WTC11 (cell line): ENCODE measurements around the gene RARA. TPM values are rescaled to one million over a fixed set of nuclear protein-coding genes. Genes with fewer than 3 reads are reported as not detected.

ENCODE experiments used
- ATAC-seq: fragments of 200-7000 bp; cut with Tn5 transposase; 2 replicates; pipeline ENCODE4 v1.10.0; 2021; ENCODE audit warnings: mild to moderate bottlenecking, moderate library complexity
- CTCF ChIA-PET: fragments of 300-600 bp; sonication (Branson Sonifier 250); formaldehyde crosslinking; loops from one replicate; lab custom pipeline; 2021; ENCODE audit warnings: antibody characterized with exemption; lab: Charles Lee
- POLR2A ChIA-PET: fragments of 350-600 bp; sonication (Branson Sonifier 250); formaldehyde crosslinking; loops from one replicate; lab custom pipeline; 2021; ENCODE audit warnings: antibody characterized with exemption; lab: Charles Lee
- DNase-seq: peaks from one replicate; pipeline ENCODE4 v3.0.0; 2021; ENCODE audit warnings: low spot score
- H3K27ac Mint-ChIP-seq: 2 replicates; pipeline ENCODE4 v1.8.0; 2021; ENCODE audit warnings: mixed read lengths
- H3K27me3 Mint-ChIP-seq: 2 replicates; pipeline ENCODE4 v1.8.0; 2021; ENCODE audit warnings: low read depth, mild to moderate bottlenecking, moderate library complexity, mixed read lengths
- H3K36me3 Mint-ChIP-seq: 2 replicates; pipeline ENCODE4 v1.8.0; 2021; ENCODE audit warnings: mixed read lengths
- H3K4me1 Mint-ChIP-seq: 2 replicates; pipeline ENCODE4 v1.8.0; 2022; ENCODE audit warnings: mixed read lengths
- H3K4me3 Mint-ChIP-seq: 2 replicates; pipeline ENCODE4 v1.8.0; 2021; ENCODE audit warnings: mild to moderate bottlenecking, moderate library complexity, mixed read lengths
- H3K9me3 Mint-ChIP-seq: 2 replicates; pipeline ENCODE4 v1.8.0; 2021; ENCODE audit warnings: mixed read lengths
- ATF2 ChIP-seq: sonication (generic); formaldehyde crosslinking; IDR thresholded peaks from 2 replicates; pipeline ENCODE4 v1.8.1; 2022; ENCODE audit warnings: low read depth, missing genetic modification reagents, borderline replicate concordance
- ATF6 ChIP-seq: sonication (generic); formaldehyde crosslinking; IDR thresholded peaks from 2 replicates; pipeline ENCODE4 v1.8.1; 2023; ENCODE audit warnings: mild to moderate bottlenecking, missing genetic modification reagents
- CBFB ChIP-seq: sonication (generic); formaldehyde crosslinking; IDR thresholded peaks from 2 replicates; pipeline ENCODE4 v1.8.1; 2022; ENCODE audit warnings: mild to moderate bottlenecking, low read depth, missing genetic modification reagents
- CTCF ChIP-seq: fragments of 200-600 bp; IDR thresholded peaks from 2 replicates; pipeline ENCODE4 v1.8.0; 2022; ENCODE audit warnings: antibody characterized with exemption
- EMX1 ChIP-seq: fragments of 250-450 bp; sonication (Bioruptor Pico); IDR thresholded peaks from 2 replicates; pipeline ENCODE4 v1.8.0; 2021; ENCODE audit warnings: mild to moderate bottlenecking
- IRF2 ChIP-seq: sonication (generic); formaldehyde crosslinking; IDR thresholded peaks from 2 replicates; pipeline ENCODE4 v1.8.0; 2022; ENCODE audit warnings: low read depth, missing genetic modification reagents, borderline replicate concordance
- MAX ChIP-seq: sonication (generic); formaldehyde crosslinking; IDR thresholded peaks from 2 replicates; pipeline ENCODE4 v1.8.0; 2022; ENCODE audit warnings: mild to moderate bottlenecking, missing genetic modification reagents
- MYBL2 ChIP-seq: sonication (generic); formaldehyde crosslinking; IDR thresholded peaks from 2 replicates; pipeline ENCODE4 v1.8.1; 2023; ENCODE audit warnings: mild to moderate bottlenecking, moderate library complexity, missing genetic modification reagents
- STAT6 ChIP-seq: sonication (generic); formaldehyde crosslinking; conservative IDR thresholded peaks from 2 replicates; pipeline ENCODE4 v1.8.1; 2023; ENCODE audit warnings: mild to moderate bottlenecking, low read depth, missing genetic modification reagents, moderate library complexity
- USF1 ChIP-seq: sonication (generic); formaldehyde crosslinking; IDR thresholded peaks from 2 replicates; pipeline ENCODE4 v1.8.0; 2022; ENCODE audit warnings: mild to moderate bottlenecking, missing genetic modification reagents
- ZNF138 ChIP-seq: sonication (generic); formaldehyde crosslinking; conservative IDR thresholded peaks from 2 replicates; pipeline ENCODE4 v1.8.1; 2022; ENCODE audit warnings: mild to moderate bottlenecking, moderate library complexity, missing genetic modification reagents
- ZNF232 ChIP-seq: sonication (generic); formaldehyde crosslinking; IDR thresholded peaks from 2 replicates; pipeline ENCODE4 v1.8.0; 2022; ENCODE audit warnings: mild to moderate bottlenecking, missing genetic modification reagents
- ZNF263 ChIP-seq: sonication (generic); formaldehyde crosslinking; IDR thresholded peaks from 2 replicates; pipeline ENCODE4 v1.8.1; 2022; ENCODE audit warnings: low read depth, mild to moderate bottlenecking, moderate library complexity, missing genetic modification reagents
- ZNF416 ChIP-seq: fragments of 250-450 bp; sonication (Bioruptor Pico); IDR thresholded peaks from 2 replicates; pipeline ENCODE4 v1.9.0; 2021; ENCODE audit warnings: mild to moderate bottlenecking, inconsistent platforms
- ZNF532 ChIP-seq: fragments of 250-450 bp; sonication (Bioruptor Pico); IDR thresholded peaks from 2 replicates; pipeline ENCODE4 v1.9.0; 2021; ENCODE audit warnings: mild to moderate bottlenecking, borderline replicate concordance
- total RNA-seq: library from RNA; stranded (reverse); gene quantifications from 3 replicates; pipeline ENCODE4 v1.2.3, GENCODE V29; 2021
- TF ChIP-seq, protein P1 (sequence below): fragments of 250-450 bp; sonication (Bioruptor Pico); IDR thresholded peaks from 2 replicates; pipeline ENCODE4 v1.9.0; 2021; ENCODE audit warnings: mild to moderate bottlenecking

RARA gene
- total RNA-seq, 1 experiment from 2014 or later = 20.7 TPM

- TF ChIP-seq CTCF = no peak
Measured at GRCh38 chr17:40327244-40327729, 18.3 kb downstream of the RARA start (continued).

DNA sequence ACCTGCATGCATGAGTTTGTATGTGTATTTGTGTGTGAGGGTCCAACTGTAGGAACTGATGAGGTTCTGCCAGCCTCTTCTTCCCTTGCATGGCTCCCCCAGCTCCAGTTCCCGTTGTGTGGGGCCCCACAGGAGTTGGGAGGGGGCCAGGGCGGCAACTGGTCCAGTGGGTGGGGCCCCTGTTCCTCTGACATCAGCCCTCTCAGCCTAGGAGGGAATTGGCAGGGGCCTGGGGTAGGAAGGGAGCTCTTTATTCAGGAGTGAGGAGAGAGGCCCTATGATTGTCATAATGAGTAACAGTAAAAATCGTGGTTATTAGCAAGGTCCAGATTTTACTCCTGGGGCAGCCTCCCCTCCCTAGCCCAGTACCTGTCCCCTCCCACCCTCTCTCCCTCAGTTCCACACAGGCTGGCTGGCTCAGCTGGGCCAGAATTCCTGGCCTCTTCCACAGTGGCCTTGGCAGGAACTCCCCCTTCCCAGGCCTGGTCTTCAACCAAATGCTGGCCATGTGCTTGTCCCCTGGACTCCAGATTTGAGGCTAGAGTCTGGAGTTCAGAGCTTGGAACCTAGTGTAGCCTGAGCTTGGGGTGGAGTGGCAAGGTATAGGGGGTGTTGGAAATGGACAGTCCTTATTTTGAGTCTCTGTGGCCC lies 18.9 kb downstream of the RARA start:
- DNase-seq (no peak), ATAC-seq (no peak)
- Mint-ChIP-seq H3K27me3 (no peaks in the 10 kb centered on the region), H3K36me3 (peaks cover 8% of the 10 kb centered on the region), H3K27ac (no peak overlapping the region), H3K4me3 (no peak overlapping the region), H3K4me1 (peaks cover 19% of the 10 kb centered on the region), H3K9me3 (no peaks in the 10 kb centered on the region)
- ChIA-PET CTCF (interaction anchor here (3.2 kb wide), 1 partner anchor 27 kb away, joined by 22 read pairs; no protein-coding TSS in a partner anchor), POLR2A (no interaction called here)
- TF ChIP-seq ZNF138 (no peak), ZNF532 (CRISPR knock-in tag) (no peak), MAX (CRISPR knock-in tag) (no peak), ZNF232 (CRISPR knock-in tag) (no peak), ZNF416 (CRISPR knock-in tag) (no peak), ATF2 (CRISPR knock-in tag) (no peak), IRF2 (no peak), ZNF263 (CRISPR knock-in tag) (no peak)

- POLR2A ChIA-PET = interaction anchor here (0.7 kb wide), 1 partner anchor 109 kb away, joined by 3 read pairs; no protein-coding TSS in a partner anchor
- no peak for TF ChIP-seq USF1 (CRISPR knock-in tag)
- no peak for TF ChIP-seq ZNF232 (CRISPR knock-in tag)
- no peak for TF ChIP-seq MYBL2 (CRISPR knock-in tag)
- no peak for TF ChIP-seq CBFB (CRISPR knock-in tag)
- TF ChIP-seq STAT6 (CRISPR knock-in tag) = no peak
- no peak for TF ChIP-seq EMX1 (CRISPR knock-in tag)
- no peak for TF ChIP-seq ATF6 (CRISPR knock-in tag)
- TF ChIP-seq, protein P1, sequence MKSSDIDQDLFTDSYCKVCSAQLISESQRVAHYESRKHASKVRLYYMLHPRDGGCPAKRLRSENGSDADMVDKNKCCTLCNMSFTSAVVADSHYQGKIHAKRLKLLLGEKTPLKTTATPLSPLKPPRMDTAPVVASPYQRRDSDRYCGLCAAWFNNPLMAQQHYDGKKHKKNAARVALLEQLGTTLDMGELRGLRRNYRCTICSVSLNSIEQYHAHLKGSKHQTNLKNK = no peak
Measured at GRCh38 chr17:40328386-40328766, 19.4 kb downstream of the RARA start.

More at GRCh38 chr17:40328386-40328766, 19.4 kb downstream of the RARA start:
- Mint-ChIP-seq H3K4me1 (peaks cover 14% of the 10 kb centered on the region), H3K27me3 (no peaks in the 10 kb centered on the region; the same call in 1 of the 2 replicates), H3K4me3 (no peak overlapping the region), H3K9me3 (no peaks in the 10 kb centered on the region), H3K27ac (no peak overlapping the region), H3K36me3 (peaks cover 8% of the 10 kb centered on the region)
- ATAC-seq = no peak
- no peak for DNase-seq
- CTCF ChIA-PET = interaction anchor here (3.2 kb wide), 1 partner anchor 26 kb away, joined by 22 read pairs; no protein-coding TSS in a partner anchor
